Mucosa of rectum (tissue), 2 donors: ENCODE results near the gene ZDHHC16.

ENCODE experiments used
- H3K27ac ChIP-seq, 2 donors: one replicate each; pipeline ENCODE4 v1.7.0; 2013; ENCODE audit warnings: inconsistent platforms in 2 of 2, low read depth in 2 of 2, low read length in 2 of 2
- H3K27me3 ChIP-seq, 2 donors: one replicate each; pipeline ENCODE4 v1.7.0; 2013; ENCODE audit warnings: low read length in 2 of 2; ENCODE audit not compliant: control insufficient read depth in 2 of 2, insufficient read depth in 2 of 2
- H3K36me3 ChIP-seq, 2 donors: one replicate each; pipeline ENCODE4 v1.7.0; 2013; ENCODE audit warnings: low read length in 2 of 2; ENCODE audit not compliant: control insufficient read depth in 2 of 2, insufficient read depth in 2 of 2
- H3K4me1 ChIP-seq, 2 donors: one replicate each; pipeline ENCODE4 v1.7.0; 2013; ENCODE audit warnings: low read length in 2 of 2, mild to moderate bottlenecking in 1 of 2; ENCODE audit not compliant: control insufficient read depth in 2 of 2, insufficient read depth in 2 of 2
- H3K4me3 ChIP-seq, 2 donors: one replicate each; pipeline ENCODE4 v1.7.0; 2013; ENCODE audit warnings: low read length in 2 of 2
- H3K9ac ChIP-seq, 2 donors: one replicate each; pipeline ENCODE4 v1.7.0; 2013; ENCODE audit warnings: low read length in 2 of 2, low read depth in 1 of 2, mild to moderate bottlenecking in 1 of 2
- H3K9me3 ChIP-seq, 2 donors: one replicate each; pipeline ENCODE4 v1.7.0; 2013; ENCODE audit warnings: low read length in 2 of 2; ENCODE audit not compliant: control insufficient read depth in 2 of 2
- donor health status: healthy.
- donor health status: Normal muscosa, but diverticular disease.

The ZDHHC16 gene

GRCh38 chr10:97503406-97503805, 57.4 kb downstream of the ZDHHC16 start:
- H3K9me3 ChIP-seq: no peaks in the 10 kb centered on the region
- H3K9ac ChIP-seq: no peak overlapping the region
- H3K4me1 ChIP-seq: no peaks in the 10 kb centered on the region
- H3K27me3 ChIP-seq: peaks cover 0 to 15% of the 10 kb centered on the region in 2 donors
- H3K36me3 ChIP-seq: no peaks in the 10 kb centered on the region
- H3K27ac ChIP-seq: no peak overlapping the region
- H3K4me3 ChIP-seq: no peak overlapping the region

- H3K27me3 ChIP-seq: peaks cover 0 to 9% of the 10 kb centered on the region in 2 donors
- H3K9me3 ChIP-seq: no peaks in the 10 kb centered on the region
- no peaks in the 10 kb centered on the region for H3K4me1 ChIP-seq
- no peak overlapping the region for H3K9ac ChIP-seq
- H3K4me3 ChIP-seq: no peak overlapping the region
- H3K36me3 ChIP-seq: no peaks in the 10 kb centered on the region
- H3K27ac ChIP-seq: no peak overlapping the region
These were observed 59.2 kb downstream of the ZDHHC16 start for GRCh38 chr10:97505152-97505551.

DNA sequence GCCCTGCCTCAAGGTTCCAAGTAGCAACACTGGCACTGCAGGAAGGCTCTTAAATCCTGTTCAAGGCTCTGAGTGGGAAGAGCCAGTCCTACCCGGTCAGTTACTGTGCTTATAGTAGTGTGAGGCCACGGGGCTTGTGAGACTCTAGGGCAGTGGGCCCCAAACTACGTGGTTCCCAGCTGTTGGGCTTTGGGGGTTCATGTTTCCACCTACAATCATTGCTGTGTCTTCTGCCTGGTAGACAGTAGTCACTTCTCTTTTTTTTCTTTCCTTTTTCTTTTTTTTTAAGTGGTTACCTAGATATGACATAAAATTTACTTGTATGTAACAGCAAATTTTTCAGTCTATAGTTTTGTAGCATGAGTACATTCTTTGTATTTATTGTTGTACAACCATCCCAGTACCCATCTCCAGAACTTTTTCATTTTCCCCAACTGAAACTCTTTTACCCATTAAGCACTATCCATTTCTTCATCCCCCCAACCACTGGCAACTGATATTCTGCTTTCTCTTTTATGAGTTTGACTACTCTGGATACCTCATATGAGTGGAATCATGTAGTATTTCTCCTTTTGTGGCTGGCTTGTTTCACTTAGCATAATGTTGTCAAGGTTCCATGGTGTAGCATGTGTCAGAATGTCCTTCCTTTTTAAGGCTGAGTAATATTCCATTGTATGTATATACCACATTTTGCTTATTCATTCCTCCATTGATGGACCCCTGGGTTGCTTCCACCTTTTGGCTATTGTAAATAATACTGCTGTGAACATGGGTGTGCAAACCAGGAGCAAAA, 60.4 kb downstream of the ZDHHC16 start:
- Histone ChIP-seq H3K9me3 (no peaks in the 10 kb centered on the region), H3K4me1 (no peaks in the 10 kb centered on the region), H3K4me3 (no peak overlapping the region), H3K36me3 (no peaks in the 10 kb centered on the region), H3K9ac (no peak overlapping the region), H3K27me3 (peaks cover 0 to 3% of the 10 kb centered on the region in 2 donors), H3K27ac (no peak overlapping the region)
